ENCODE results near the gene KRTAP20-4.

DNA sequence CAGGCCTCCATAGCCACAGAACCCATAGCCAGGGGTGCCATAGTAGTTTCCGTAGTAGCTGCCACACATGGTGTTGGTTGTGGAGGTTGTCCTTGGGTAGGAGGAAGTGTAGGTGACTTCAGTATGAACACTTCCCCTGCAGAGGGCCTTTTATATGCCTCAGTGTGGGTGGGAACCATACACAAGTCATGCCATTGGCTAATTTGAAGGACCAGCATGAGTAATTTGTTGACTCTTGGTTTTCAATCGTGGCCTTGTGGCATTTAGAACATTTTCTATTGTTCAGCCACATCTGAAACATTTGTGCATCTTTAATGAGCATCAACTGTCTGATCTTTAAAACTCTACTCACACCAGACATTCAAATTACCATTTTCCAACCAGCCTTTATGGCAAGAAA, 6.6 kb upstream of the KRTAP20-4 start, which contains the start of gene KRTAP6-1:
- TF ChIP-seq POLR2A (IDR thresholded peaks at IDR 0.05) (no peak), POLR2AphosphoS5 (IDR thresholded peaks at IDR 0.05) (no peak), EP300 (IDR thresholded peaks at IDR 0.05; ENCODE audit: low read depth) (no peak)
- TF ChIP-seq, protein P1, sequence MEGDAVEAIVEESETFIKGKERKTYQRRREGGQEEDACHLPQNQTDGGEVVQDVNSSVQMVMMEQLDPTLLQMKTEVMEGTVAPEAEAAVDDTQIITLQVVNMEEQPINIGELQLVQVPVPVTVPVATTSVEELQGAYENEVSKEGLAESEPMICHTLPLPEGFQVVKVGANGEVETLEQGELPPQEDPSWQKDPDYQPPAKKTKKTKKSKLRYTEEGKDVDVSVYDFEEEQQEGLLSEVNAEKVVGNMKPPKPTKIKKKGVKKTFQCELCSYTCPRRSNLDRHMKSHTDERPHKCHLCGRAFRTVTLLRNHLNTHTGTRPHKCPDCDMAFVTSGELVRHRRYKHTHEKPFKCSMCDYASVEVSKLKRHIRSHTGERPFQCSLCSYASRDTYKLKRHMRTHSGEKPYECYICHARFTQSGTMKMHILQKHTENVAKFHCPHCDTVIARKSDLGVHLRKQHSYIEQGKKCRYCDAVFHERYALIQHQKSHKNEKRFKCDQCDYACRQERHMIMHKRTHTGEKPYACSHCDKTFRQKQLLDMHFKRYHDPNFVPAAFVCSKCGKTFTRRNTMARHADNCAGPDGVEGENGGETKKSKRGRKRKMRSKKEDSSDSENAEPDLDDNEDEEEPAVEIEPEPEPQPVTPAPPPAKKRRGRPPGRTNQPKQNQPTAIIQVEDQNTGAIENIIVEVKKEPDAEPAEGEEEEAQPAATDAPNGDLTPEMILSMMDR (IDR thresholded peaks at IDR 0.05): no peak

Measured in transverse colon (tissue), 4 donors.